ENCODE measurements around the gene TIAM2.

- no peak for TF ChIP-seq POLR2A (IDR thresholded peaks at IDR 0.05; ENCODE audit: low read length)
- no peak for TF ChIP-seq GATA1 (IDR thresholded peaks at IDR 0.05; ENCODE audit: low read depth, low read length)
Measured at GRCh38 chr6:155066921-155067680, 72.0 kb downstream of the TIAM2 start.

Data from erythroblast (primary cell).